Measurements from ENCODE around the gene C16orf74. TPM values are rescaled to one million over a fixed set of nuclear protein-coding genes. Genes with fewer than 3 reads are reported as not detected.
A peak's percentile ranks its signal among the peaks of the same experiment; 100 is the strongest.

C16orf74 gene
- total and polyA plus RNA-seq, 9 donors: 0.38 to 1.5 (median 0.63) TPM; not detected in 2

DNA sequence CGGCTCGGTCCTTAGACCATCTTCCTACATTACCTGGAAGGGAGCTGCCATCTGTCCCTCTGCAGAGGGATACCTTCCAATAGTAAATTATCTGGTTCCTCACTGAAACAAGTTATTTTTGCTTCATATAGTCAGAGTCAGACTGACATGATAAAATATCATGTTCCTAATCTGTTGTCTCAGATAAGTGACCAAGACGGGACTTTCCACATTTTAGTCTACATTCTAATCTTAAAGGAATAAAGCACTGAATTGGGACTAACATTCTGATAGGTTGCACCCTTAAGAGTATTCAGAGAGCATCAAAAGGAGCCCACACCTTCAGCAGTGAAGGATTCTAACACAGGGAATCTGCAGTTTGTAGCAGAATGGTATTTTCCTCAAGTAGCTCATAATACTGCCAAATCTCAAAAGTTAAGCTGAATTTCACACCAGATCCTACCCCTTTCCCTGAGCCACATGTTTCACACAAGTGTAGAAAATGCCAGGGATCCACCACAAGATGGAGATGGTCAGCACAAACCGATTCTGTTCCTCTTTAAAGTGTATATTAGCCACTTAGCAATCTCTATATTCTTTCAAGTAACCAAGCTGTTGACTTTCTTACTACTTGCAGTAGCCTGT is 75.5 kb downstream of the C16orf74 start:
- Histone ChIP-seq H3K27me3 (no peaks in the 10 kb centered on the region), H3K4me3 (no peak overlapping the region), H3K36me3 (no peaks in the 10 kb centered on the region), H3K9me3 (no peaks in the 10 kb centered on the region), H3K27ac (no peak overlapping the region), H3K4me1 (ENCODE audit: insufficient read depth) (peaks cover 6% of the 10 kb centered on the region)
- WGBS, 3 donors: 62 to 68% (median 66%) methylated on average over 4 of the region's 4 CpGs
- TF ChIP-seq EP300 (IDR thresholded peaks at IDR 0.05) (no peak), CTCF (IDR thresholded peaks at IDR 0.05) (peak in 1 of 3 donors; percentile 19)
- intact Hi-C loops (cut with DNase I): no loop called here
- DNase-seq: peak in 1 of 5 donors; percentile 5

DNA sequence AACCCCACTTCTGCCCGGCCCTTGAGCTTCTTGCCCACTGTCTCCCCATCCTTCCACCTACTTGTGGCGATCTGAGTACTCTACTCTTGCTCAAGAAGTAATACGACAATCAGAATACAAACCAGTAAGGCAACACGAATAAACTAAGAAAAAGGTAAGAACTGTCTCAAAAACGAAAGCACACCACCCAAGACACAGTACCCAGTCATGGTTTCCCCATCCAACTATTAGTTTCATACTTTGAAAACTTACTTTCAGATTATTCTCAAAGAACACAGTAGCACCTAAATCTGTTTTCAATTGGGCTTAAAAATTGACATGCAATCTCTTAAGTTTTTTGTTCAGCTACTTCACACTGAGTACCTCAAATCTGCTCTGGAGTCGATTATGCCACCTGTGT is 76.1 kb downstream of the C16orf74 start:
- TF ChIP-seq POLR2A (IDR thresholded peaks at IDR 0.05) (no peak), CTCF (IDR thresholded peaks at IDR 0.05) (no peak), EP300 (IDR thresholded peaks at IDR 0.05) (no peak)
- H3K4me1 ChIP-seq (ENCODE audit: insufficient read depth): peaks cover 6% of the 10 kb centered on the region
- no peaks in the 10 kb centered on the region for H3K36me3 ChIP-seq
- peak overlapping the region in 1 of 2 donors; percentile 28 for H3K27ac ChIP-seq
- peak in 1 of 5 donors; percentile 2 for DNase-seq
- H3K4me3 ChIP-seq: no peak overlapping the region
- intact Hi-C loops (cut with DNase I): no loop called here
- 82 to 90% (median 87%) methylated on average over 6 of the region's 6 CpGs for WGBS, 3 donors
- no peaks in the 10 kb centered on the region for H3K9me3 ChIP-seq
- no peaks in the 10 kb centered on the region for H3K27me3 ChIP-seq

DNA sequence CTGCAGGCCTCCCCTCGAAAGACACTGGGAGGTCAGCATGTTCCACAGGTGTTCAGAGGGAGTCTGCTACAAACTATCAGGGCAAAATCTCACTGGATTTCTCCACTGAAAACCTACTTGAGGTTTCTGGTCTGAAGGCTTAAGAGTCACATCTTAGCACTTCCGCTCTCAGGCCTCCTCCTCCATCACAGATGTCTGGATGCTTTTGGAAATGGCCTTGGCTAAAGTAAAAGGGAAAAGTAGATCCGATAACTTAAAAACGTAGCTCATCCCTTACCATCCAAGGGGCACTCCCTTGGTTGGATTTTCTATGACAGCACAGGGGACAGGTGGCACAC is 76.5 kb downstream of the C16orf74 start:
- H3K9me3 ChIP-seq: no peaks in the 10 kb centered on the region
- H3K4me1 ChIP-seq (ENCODE audit: insufficient read depth): peaks cover 6% of the 10 kb centered on the region
- no peaks in the 10 kb centered on the region for H3K36me3 ChIP-seq
- intact Hi-C loops (cut with DNase I): no loop called here
- 25 to 42% (median 29%) methylated on average over 4 of the region's 4 CpGs for WGBS, 3 donors
- H3K27ac ChIP-seq: peak overlapping the region in 1 of 2 donors; percentile 28
- H3K4me3 ChIP-seq: no peak overlapping the region
- no peak for TF ChIP-seq EP300 (IDR thresholded peaks at IDR 0.05)
- TF ChIP-seq CTCF (IDR thresholded peaks at IDR 0.05): no peak
- TF ChIP-seq POLR2A (IDR thresholded peaks at IDR 0.05): no peak
- no peaks in the 10 kb centered on the region for H3K27me3 ChIP-seq
- no peak for DNase-seq

DNA sequence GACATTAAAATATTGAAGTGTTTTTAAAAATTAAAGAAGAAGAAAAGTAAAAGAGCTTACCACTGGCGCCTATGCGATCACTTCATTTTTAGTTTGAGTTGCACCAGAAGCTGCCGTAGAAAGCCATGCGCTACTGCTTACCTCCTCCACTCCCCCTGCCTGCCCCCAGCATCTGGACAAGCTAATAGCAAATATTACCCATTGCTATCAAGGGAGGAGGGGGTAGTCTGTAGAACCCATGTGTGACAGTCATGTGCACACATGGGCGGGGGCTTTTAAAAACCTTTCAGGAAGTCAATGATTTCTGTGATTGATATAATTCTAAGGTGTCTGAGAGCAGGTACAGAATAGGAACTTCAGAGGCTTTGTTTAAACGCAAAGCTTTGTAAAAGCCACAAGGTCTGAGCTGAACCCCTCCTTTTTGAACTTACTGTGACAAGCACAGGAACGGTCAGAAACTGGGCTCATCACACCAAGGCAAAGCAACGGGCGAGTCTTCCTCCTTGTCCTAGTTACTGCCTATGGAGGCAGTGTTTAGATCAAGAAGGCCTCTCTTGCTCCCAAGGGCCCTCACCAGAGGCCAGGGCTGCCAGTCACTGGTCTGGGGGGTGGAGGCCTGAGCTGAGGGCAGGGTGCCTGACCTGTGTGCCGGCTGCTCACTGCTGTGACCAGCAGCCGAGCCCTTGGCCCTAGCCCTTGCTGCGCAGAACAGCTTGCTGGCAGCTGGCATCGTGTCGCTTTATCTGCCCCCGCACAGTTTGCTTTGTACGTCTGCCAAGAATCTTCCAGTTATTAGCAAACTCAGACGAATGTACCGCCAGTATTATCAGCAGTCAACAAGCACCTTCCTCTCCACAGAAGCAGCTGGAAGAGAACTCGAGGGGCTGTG is 77.1 kb downstream of the C16orf74 start:
- Histone ChIP-seq H3K27me3 (no peaks in the 10 kb centered on the region), H3K36me3 (no peaks in the 10 kb centered on the region), H3K9me3 (no peaks in the 10 kb centered on the region), H3K4me1 (ENCODE audit: insufficient read depth) (peaks cover 6% of the 10 kb centered on the region), H3K27ac (peak overlapping the region in 1 of 2 donors; percentile 28), H3K4me3 (no peak overlapping the region)
- peak; percentile 61 to 85 (median 73) for DNase-seq
- 27 to 36% (median 28%) methylated on average over 19 of the region's 19 CpGs for WGBS, 3 donors
- TF ChIP-seq POLR2A (IDR thresholded peaks at IDR 0.05): no peak
- no peak for TF ChIP-seq EP300 (IDR thresholded peaks at IDR 0.05)
- no peak for TF ChIP-seq CTCF (IDR thresholded peaks at IDR 0.05)
- intact Hi-C loops (cut with DNase I): no loop called here

Data from ovary (tissue), 9 donors.